GM13977 (cell line): ENCODE data around the gene RAD51B.

Source experiments
- DNase-seq: peaks from one replicate; pipeline ENCODE4 v3.0.0; 2012; ENCODE audit warnings: low spot score
- CTCF ChIP-seq: IDR thresholded peaks from 2 replicates; pipeline ENCODE4 v1.5.1; 2012; ENCODE audit warnings: mild to moderate bottlenecking, control low read depth; ENCODE audit not compliant: insufficient read depth; ENCODE audit errors: extremely low read depth, missing control alignments
- in situ Hi-C: fragments of 300-500 bp; cut with MboI; formaldehyde crosslinking; loops from one replicate; pipeline ENCODE4 v1.12.0; 2022; ENCODE audit warnings: low sequenced_read_pairs, low pct_unique_long_range_greater_than_20kb, mixed read lengths, inconsistent platforms; ENCODE audit not compliant: unreplicated experiment

RAD51B gene

GRCh38 chr14:68341411-68342212 lies 522.0 kb downstream of the RAD51B start:
- DNase-seq, result no peak
- TF ChIP-seq CTCF, result no peak
- in situ Hi-C loops, result no loop called here

GRCh38 chr14:68342216-68342763 lies 522.7 kb downstream of the RAD51B start:
- TF ChIP-seq CTCF, result no peak
- in situ Hi-C loops, result no loop called here
- DNase-seq, result no peak

- TF ChIP-seq CTCF, result no peak
- in situ Hi-C loops, result no loop called here
- no peak for DNase-seq
Measured at GRCh38 chr14:68343534-68344118, 524.0 kb downstream of the RAD51B start.

- DNase-seq, result no peak
- in situ Hi-C loops, result no loop called here
- TF ChIP-seq CTCF, result no peak
Measured at GRCh38 chr14:68345738-68346137, 526.2 kb downstream of the RAD51B start.

GRCh38 chr14:68346556-68347343 lies 527.2 kb downstream of the RAD51B start:
- no peak for DNase-seq
- in situ Hi-C loops, result no loop called here
- TF ChIP-seq CTCF, result no peak

- no peak for TF ChIP-seq CTCF
- no peak for DNase-seq
- in situ Hi-C loops, result no loop called here
Measured at GRCh38 chr14:68349900-68350629, 530.5 kb downstream of the RAD51B start.
